ENCODE results near the gene HUS1.
"Not testable (repeated sequence)": the region's sequence is repeated elsewhere in the genome, so short reads cannot be mapped to it uniquely, and the experiment has no call there.

Gene HUS1

DNA sequence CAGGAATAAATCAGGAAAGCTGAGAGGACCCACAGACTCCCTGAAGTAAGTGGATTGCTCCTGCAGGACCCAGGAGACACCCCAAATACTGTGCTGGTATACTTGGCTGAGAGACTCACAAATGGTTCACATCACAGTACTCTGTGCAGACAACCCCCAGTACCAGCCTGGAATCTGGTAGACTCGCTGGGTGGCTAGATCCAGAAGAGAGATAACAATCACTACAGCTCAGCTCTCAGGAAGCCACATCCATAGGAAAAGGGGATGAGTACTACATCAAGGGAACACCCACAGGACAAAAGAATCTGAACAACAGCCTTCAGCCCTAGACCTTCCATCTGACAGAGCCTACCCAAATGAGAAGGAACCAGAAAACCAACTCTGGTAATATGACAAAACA lies 62.9 kb downstream of the HUS1 start:
- DNase-seq, result not testable (repeated sequence)

DNA sequence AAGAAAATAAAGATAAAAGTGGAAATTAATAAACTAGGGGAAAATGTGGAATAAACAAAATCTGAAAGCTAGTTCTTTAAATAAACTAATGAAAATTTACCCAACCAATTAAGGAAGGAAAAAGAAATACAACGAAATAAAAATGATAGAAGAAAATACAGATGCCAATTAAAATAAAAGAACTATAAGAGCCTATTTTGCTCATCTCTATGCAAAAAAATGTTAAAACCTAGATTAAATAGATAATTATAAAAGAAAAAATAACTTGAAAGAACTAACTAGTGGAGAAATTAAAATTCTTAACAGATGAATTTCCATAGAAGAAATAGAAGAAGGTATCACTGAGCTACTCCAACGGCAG lies 63.8 kb downstream of the HUS1 start:
- no peak for DNase-seq

DNA sequence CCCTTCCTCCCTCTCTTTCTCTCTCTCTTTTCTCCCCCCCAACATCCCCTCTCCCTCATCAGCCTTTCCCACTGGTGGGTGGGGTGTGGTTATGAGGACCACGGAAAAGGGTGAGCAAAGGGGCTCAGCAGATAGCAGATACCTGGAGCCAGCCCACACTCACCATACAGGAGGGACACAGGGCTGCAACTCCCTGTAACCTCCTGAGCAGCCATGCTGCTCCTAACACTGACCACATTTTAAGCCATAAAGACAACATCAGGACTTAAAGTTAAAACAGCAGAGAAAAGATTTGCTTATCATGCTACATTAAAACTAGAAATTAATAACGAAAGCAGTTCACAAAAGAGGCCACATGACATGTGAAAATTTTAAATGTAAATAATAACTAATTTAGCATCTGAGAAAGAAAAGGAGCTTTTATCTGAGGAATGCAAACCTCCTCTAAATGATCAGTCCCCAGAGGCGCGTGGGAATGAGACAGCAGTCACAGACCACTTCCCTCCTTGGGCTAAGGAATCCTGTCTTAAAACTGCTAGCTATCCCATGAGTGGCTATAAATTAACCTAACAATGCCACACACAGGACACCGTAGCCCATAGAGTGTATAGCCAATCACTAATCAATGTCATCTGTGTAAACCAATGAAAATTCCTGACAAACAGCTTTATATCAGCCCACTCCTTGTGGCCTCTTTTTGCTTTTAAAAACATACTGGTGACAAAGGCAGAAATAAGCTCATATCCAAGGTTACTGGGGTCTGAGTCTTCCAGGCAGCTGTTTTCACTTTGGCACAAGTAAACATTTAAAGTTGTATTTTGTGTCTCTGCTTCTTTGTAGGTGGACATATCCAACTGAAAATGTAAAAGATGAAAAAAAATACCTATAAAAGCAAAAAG lies 64.4 kb downstream of the HUS1 start:
- no peak for DNase-seq

Data from stimulated activated CD4-positive, alpha-beta T cell treated with anti-CD3 and anti-CD28 coated beads, Interleukin-2, amount 100 ng/mL, for 24 hours (primary cell).